GM12878 (cell line): ENCODE measurements around the gene NUMBL. TPM values are rescaled to one million over a fixed set of nuclear protein-coding genes. Genes with fewer than 3 reads are reported as not detected.

Experiments
- ATAC-seq: fragments of 200-7000 bp; cut with Tn5 transposase; 3 replicates; pipeline ENCODE4 v1.9.1; 2020; ENCODE audit warnings: mild to moderate bottlenecking, moderate library complexity
- BruUV-seq: library from RNA; stranded (reverse); fragments of 400-500 nt; replicated peaks from 2 replicates; lab custom pipeline; 2021; lab: Mats Ljungman, UMichigan
- CTCF ChIA-PET: fragments of 300-600 bp; sonication (Branson Sonifier 250); formaldehyde crosslinking; extraction: SDS; loops from one replicate; lab custom pipeline; 2021; ENCODE audit warnings: inconsistent platforms; lab: Yijun Ruan, JAX
- POLR2A ChIA-PET: fragments of 350-600 bp; formaldehyde crosslinking; extraction: SDS; loops from one replicate; lab custom pipeline; 2021; ENCODE audit warnings: inconsistent platforms; lab: Charles Lee
- RAD21 ChIA-PET: fragments of 300-600 bp; sonication (Branson Sonifier 250); formaldehyde crosslinking; loops from one replicate; lab custom pipeline; 2023; ENCODE audit warnings: antibody characterized with exemption; ENCODE audit not compliant: unreplicated experiment; lab: Charles Lee
- SMC1A ChIA-PET: fragments of 300-600 bp; sonication (Branson Sonifier 250); formaldehyde crosslinking; loops from one replicate; lab custom pipeline; 2023; ENCODE audit not compliant: unreplicated experiment, uncharacterized antibody; lab: Charles Lee
- DNase-seq: peaks from one replicate; pipeline ENCODE4 v3.0.0-alpha.2; 2011; ENCODE audit warnings: low read depth, low spot score
- FAIRE-seq: peaks from 3 replicates; lab custom pipeline; 2011; peaks lifted over from hg19 to GRCh38; lab: Jason Lieb, UNC
- H2AFZ ChIP-seq: 2 replicates; pipeline ENCODE4 v1.6.0; 2011; ENCODE audit warnings: low read depth, low read length, control low read depth; ENCODE audit not compliant: control insufficient read depth
- H3K27ac ChIP-seq: 2 replicates; pipeline ENCODE4 v1.5.1; 2011; ENCODE audit warnings: control low read depth; ENCODE audit not compliant: control insufficient read depth, insufficient read depth
- H3K27me3 ChIP-seq, 2 experiments: replicated peaks in 1 of 2; 2 replicates each; pipeline versions ENCODE4 v1.6.0 to v1.6.1; 2011; ENCODE audit warnings: low read length in 1 of 2; ENCODE audit not compliant: control insufficient read depth in 2 of 2, insufficient read depth in 2 of 2
- H3K36me3 ChIP-seq, 2 experiments: 2 replicates each; pipeline ENCODE4 v1.5.1; 2011; ENCODE audit warnings: low read length in 1 of 2; ENCODE audit not compliant: control insufficient read depth in 2 of 2, insufficient read depth in 2 of 2
- H3K4me1 ChIP-seq: 2 replicates; pipeline ENCODE4 v1.6.1; 2011; ENCODE audit warnings: mild to moderate bottlenecking, low read length, moderate library complexity, mixed read lengths; ENCODE audit not compliant: control insufficient read depth, insufficient read depth
- H3K4me2 ChIP-seq: 2 replicates; pipeline ENCODE4 v1.6.0; 2011; ENCODE audit warnings: control low read depth; ENCODE audit not compliant: control insufficient read depth, insufficient read depth
- H3K4me3 ChIP-seq: fragments of 200-600 bp; sonication (generic); 2 replicates; pipeline ENCODE4 v1.5.1; 2016
- H3K79me2 ChIP-seq: 2 replicates; pipeline ENCODE4 v1.6.0; 2011; ENCODE audit warnings: low read length; ENCODE audit not compliant: control insufficient read depth, insufficient read depth
- H3K9ac ChIP-seq: 2 replicates; pipeline ENCODE4 v1.8.0; 2011; ENCODE audit warnings: low read length, control low read depth, mixed read lengths; ENCODE audit not compliant: control insufficient read depth, insufficient read depth
- H3K9me3 ChIP-seq: replicated peaks from 3 replicates; pipeline ENCODE4 v1.5.1; 2011; ENCODE audit warnings: mild to moderate bottlenecking, low read length; ENCODE audit not compliant: control insufficient read depth, insufficient read depth
- H4K20me1 ChIP-seq: 2 replicates; pipeline ENCODE4 v1.6.0; 2011; ENCODE audit not compliant: control insufficient read depth, insufficient read depth
- CHD1 ChIP-seq: IDR thresholded peaks from 2 replicates; pipeline ENCODE4 v1.6.1; 2012; ENCODE audit warnings: low read depth, low read length, improper control_type of control experiment
- CHD4 ChIP-seq: fragments of 200-600 bp; sonication (generic); IDR thresholded peaks from 2 replicates; pipeline ENCODE4 v1.6.1; 2016; ENCODE audit warnings: mild to moderate bottlenecking
- GATAD2B ChIP-seq: fragments of 450-650 bp; conservative IDR thresholded peaks from 2 replicates; pipeline ENCODE4 v1.6.1; 2017; ENCODE audit warnings: low read depth, mild to moderate bottlenecking, moderate library complexity
- HDGF ChIP-seq: fragments of 450-650 bp; IDR thresholded peaks from 2 replicates; pipeline ENCODE4 v1.6.1; 2016; ENCODE audit warnings: antibody characterized with exemption
- IKZF2 ChIP-seq, 2 experiments: fragments of 450-650 bp; IDR thresholded peaks; 2 replicates each; pipeline ENCODE4 v1.6.1; 2017; ENCODE audit warnings: mild to moderate bottlenecking in 2 of 2, moderate library complexity in 2 of 2
- MTA2 ChIP-seq: fragments of 450-650 bp; IDR thresholded peaks from 2 replicates; pipeline ENCODE4 v1.6.1; 2016; ENCODE audit warnings: low read depth, mild to moderate bottlenecking, moderate library complexity
- SMC3 ChIP-seq: IDR thresholded peaks from 2 replicates; pipeline ENCODE4 v1.6.1; 2011; ENCODE audit warnings: low read length, improper control_type of control experiment, borderline replicate concordance
- STAT3 ChIP-seq: IDR thresholded peaks from 2 replicates; pipeline ENCODE4 v1.6.1; 2011; ENCODE audit warnings: low read depth, low read length, improper control_type of control experiment
- TCF12 ChIP-seq: IDR thresholded peaks from 2 replicates; pipeline ENCODE4 v1.6.1; 2011; ENCODE audit warnings: low read depth, mild to moderate bottlenecking, low read length
- ZNF24 ChIP-seq: fragments of 450-650 bp; IDR thresholded peaks from 2 replicates; pipeline ENCODE4 v1.6.1; 2017; ENCODE audit warnings: antibody characterized with exemption, mild to moderate bottlenecking
- ZNF384 ChIP-seq: IDR thresholded peaks from 2 replicates; pipeline ENCODE4 v1.6.1; 2012; ENCODE audit warnings: low read depth, mild to moderate bottlenecking, low read length, improper control_type of control experiment, borderline replicate concordance
- ZNF622 ChIP-seq: fragments of 450-650 bp; IDR thresholded peaks from 2 replicates; pipeline ENCODE4 v1.6.1; 2017; ENCODE audit warnings: mild to moderate bottlenecking, inconsistent platforms
- WGBS: methylation state at CpG from one replicate; pipeline ENCODE4 v1.1.6; 2016; ENCODE audit warnings: low lambda C conversion rate; ENCODE audit not compliant: insufficient replicate concordance, insufficient coverage; ENCODE audit errors: missing lambda C conversion rate; 5-methylcytosine and 5-hydroxymethylcytosine counted together
- in situ Hi-C: fragments of 300-500 bp; cut with MboI; formaldehyde crosslinking; loops from 9 replicates; pipeline ENCODE4 v1.14.3; 2018; ENCODE audit warnings: mixed read lengths
- intact Hi-C: fragments of 100-400 bp; cut with micrococcal nuclease; formaldehyde crosslinking; loops from one replicate; pipeline ENCODE4 v1.14.2; 2022; ENCODE audit not compliant: unreplicated experiment
- polyA plus RNA-seq, 11 experiments: library from polyadenylated mRNA; depleted of rRNA in 4 of 11; unstranded in 6 of 11; stranded (reverse) in 5 of 11; fragments of >200 nt; fragmentation: Nextera tagmentation in 4 of 11; fragmentation: Illumina TruSeq in 1 of 11; extraction: Ambion mirVana in 4 of 11; extraction: Trizol in 1 of 11; gene quantifications; 1 replicate in 1 of 11; 2 replicates in 10 of 11; pipeline versions ENCODE4 v1.2.1 to v1.2.3, GENCODE V29; 2011 to 2016; ENCODE audit warnings: inconsistent platforms in 2 of 11, missing spikeins in 2 of 11, low read depth in 1 of 11
- total RNA-seq, 4 experiments: library from RNA; depleted of rRNA in 3 of 4; stranded (reverse); fragments of >200 nt in 3 of 4; fragmentation: Illumina TruSeq in 1 of 4; extraction: Trizol in 1 of 4; gene quantifications; 2 replicates each; pipeline versions ENCODE4 v1.2.1 to v1.2.3, GENCODE V29; 2013 to 2021
- TF ChIP-seq, protein P1 (sequence below): fragments of 450-650 bp; IDR thresholded peaks from 2 replicates; pipeline ENCODE4 v1.6.1; 2014; ENCODE audit warnings: mild to moderate bottlenecking
- TF ChIP-seq, protein P2 (sequence below): fragments of 450-650 bp; IDR thresholded peaks from 2 replicates; pipeline ENCODE4 v1.6.1; 2017; ENCODE audit warnings: mild to moderate bottlenecking, low read depth, inconsistent platforms; ENCODE audit not compliant: poor library complexity, severe bottlenecking

The NUMBL gene
- total and polyA plus RNA-seq, 10 of the 15 experiments (the other 5 are each of a cell fraction or from before 2014, with no cell fraction given), result 0.16 to 9.4 (median 1.9) TPM

GRCh38 chr19:40721140-40721486 is 30.7 kb upstream of the NUMBL start:
- POLR2A ChIA-PET, result interaction anchor here (1.0 to 5.1 kb wide), 3 partner anchors 28 to 57 kb away, joined by 4 to 37 read pairs (median 32); partner anchors contain the start of genes ACTMAP, RAB4B and SNRPA
- no peak overlapping the region for H3K27ac ChIP-seq
- FAIRE-seq, result no peak
- no peak overlapping the region for H3K9ac ChIP-seq
- H3K27me3 ChIP-seq, result no peaks in the 10 kb centered on the region
- peak overlapping the region; percentile 15; the same call in 1 of the 2 replicates for H3K4me3 ChIP-seq
- no peaks in the 10 kb centered on the region for H4K20me1 ChIP-seq
- no peak overlapping the region for H2AFZ ChIP-seq
- no peaks in the 10 kb centered on the region; a peak in 1 of 4 replicates for H3K36me3 ChIP-seq
- RAD21 ChIA-PET, result interaction anchor here (0.8 to 2.9 kb wide), 2 partner anchors 57 to 58 kb away, joined by 3 to 13 read pairs; partner anchors contain the start of gene RAB4B
- CTCF ChIA-PET, result interaction anchor here (0.8 to 1.3 kb wide), 2 partner anchors 13 to 98 kb away, joined by 3 to 4 read pairs; no protein-coding TSS in a partner anchor
- 75% methylated on average over 6 of the region's 6 CpGs for WGBS
- peaks cover 31% of the 10 kb centered on the region for H3K79me2 ChIP-seq
- no peak overlapping the region for H3K4me2 ChIP-seq
- intact Hi-C loops, result no loop called here
- no peak for DNase-seq
- no peak for TF ChIP-seq CHD1
- no peak for ATAC-seq
- H3K4me1 ChIP-seq, result peaks cover 13% of the 10 kb centered on the region
- in situ Hi-C loops, result no loop called here
- no TSS peak for BruUV-seq
- SMC1A ChIA-PET, result interaction anchor here (0.7 to 2.9 kb wide), 4 partner anchors 27 to 58 kb away, joined by 3 to 16 read pairs (median 8); partner anchors contain the start of gene RAB4B
- no peaks in the 10 kb centered on the region for H3K9me3 ChIP-seq

DNA sequence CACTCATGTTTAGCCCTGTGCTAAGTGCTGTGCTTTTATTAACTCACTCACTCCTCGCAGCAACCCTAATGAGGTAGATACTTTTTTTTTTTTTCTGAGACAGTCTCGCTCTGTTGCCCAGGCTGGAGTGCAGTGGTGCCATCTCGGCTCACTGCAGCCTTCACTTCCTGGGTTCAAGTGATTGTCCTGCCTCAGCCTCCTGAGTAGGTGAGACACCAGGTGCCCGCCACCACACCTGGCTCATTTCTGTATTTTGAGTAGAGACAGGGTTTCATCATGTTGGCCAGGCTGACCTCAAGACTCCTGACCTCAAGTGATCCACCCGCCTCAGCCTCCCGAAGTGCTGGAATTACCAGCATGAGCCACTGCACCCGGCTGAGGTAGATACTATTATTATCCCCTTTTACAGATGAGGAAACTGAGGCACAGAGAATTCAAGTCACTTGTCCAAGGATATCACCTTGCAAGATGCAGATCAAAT is 29.0 kb upstream of the NUMBL start:
- peak; percentile 4 for ATAC-seq
- no peak for FAIRE-seq
- Histone ChIP-seq H3K9me3 (no peaks in the 10 kb centered on the region), H3K79me2 (peaks cover 40% of the 10 kb centered on the region), H3K27me3 (no peaks in the 10 kb centered on the region), H3K4me1 (peaks cover 18% of the 10 kb centered on the region), H4K20me1 (no peaks in the 10 kb centered on the region), H3K4me2 (peak overlapping the region; percentile 97), H3K4me3 (peak overlapping the region; percentile 60), H3K9ac (peak overlapping the region; percentile 91), H3K27ac (peak overlapping the region; percentile 70), H2AFZ (peak overlapping the region; percentile 62; the same call in 1 of the 2 replicates), H3K36me3 (no peaks in the 10 kb centered on the region; a peak in 1 of 4 replicates)
- ChIA-PET POLR2A (interaction anchor here (1.0 to 5.1 kb wide), 4 partner anchors 29 to 59 kb away, joined by 3 to 37 read pairs (median 20); partner anchors contain the start of genes ACTMAP, NUMBL, RAB4B and SNRPA), SMC1A (interaction anchor here (1.2 to 1.5 kb wide), 3 partner anchors 33 to 79 kb away, joined by 4 to 12 read pairs (median 5); partner anchors contain the start of genes EGLN2 and RAB4B), CTCF (interaction anchor here (1.1 to 1.3 kb wide), 5 partner anchors 8 to 87 kb away, joined by 3 to 8 read pairs (median 5); no protein-coding TSS in a partner anchor), RAD21 (interaction anchor here (0.7 to 1.4 kb wide), 5 partner anchors 31 to 59 kb away, joined by 3 to 6 read pairs (median 5); partner anchors contain the start of genes ACTMAP, RAB4B and SNRPA)
- DNase-seq, result peak; percentile 15
- in situ Hi-C loops, result no loop called here
- BruUV-seq, result no TSS peak
- WGBS, result 9% methylated on average over 7 of the region's 7 CpGs
- intact Hi-C loops, result no loop called here
- TF ChIP-seq ZNF622 (no peak), ZNF384 (peak; percentile 63), HDGF (peak; percentile 29; the same call in 1 of the 2 replicates), ZNF24 (no peak), TCF12 (no peak), MTA2 (0 out of 2 replicates have a peak, but pooled peaks have one; percentile 38), IKZF2 (IDR thresholded peaks at IDR 0.05) (0 out of 4 replicates have a peak, but pooled peaks of 1 of the 2 experiments have one; percentile 2), CHD4 (no peak), STAT3 (no peak), GATAD2B (0 out of 2 replicates have a peak, but pooled peaks have one; percentile 32), SMC3 (no peak)
- TF ChIP-seq, protein P1, sequence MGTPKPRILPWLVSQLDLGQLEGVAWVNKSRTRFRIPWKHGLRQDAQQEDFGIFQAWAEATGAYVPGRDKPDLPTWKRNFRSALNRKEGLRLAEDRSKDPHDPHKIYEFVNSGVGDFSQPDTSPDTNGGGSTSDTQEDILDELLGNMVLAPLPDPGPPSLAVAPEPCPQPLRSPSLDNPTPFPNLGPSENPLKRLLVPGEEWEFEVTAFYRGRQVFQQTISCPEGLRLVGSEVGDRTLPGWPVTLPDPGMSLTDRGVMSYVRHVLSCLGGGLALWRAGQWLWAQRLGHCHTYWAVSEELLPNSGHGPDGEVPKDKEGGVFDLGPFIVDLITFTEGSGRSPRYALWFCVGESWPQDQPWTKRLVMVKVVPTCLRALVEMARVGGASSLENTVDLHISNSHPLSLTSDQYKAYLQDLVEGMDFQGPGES, result no peak
- TF ChIP-seq, protein P2, sequence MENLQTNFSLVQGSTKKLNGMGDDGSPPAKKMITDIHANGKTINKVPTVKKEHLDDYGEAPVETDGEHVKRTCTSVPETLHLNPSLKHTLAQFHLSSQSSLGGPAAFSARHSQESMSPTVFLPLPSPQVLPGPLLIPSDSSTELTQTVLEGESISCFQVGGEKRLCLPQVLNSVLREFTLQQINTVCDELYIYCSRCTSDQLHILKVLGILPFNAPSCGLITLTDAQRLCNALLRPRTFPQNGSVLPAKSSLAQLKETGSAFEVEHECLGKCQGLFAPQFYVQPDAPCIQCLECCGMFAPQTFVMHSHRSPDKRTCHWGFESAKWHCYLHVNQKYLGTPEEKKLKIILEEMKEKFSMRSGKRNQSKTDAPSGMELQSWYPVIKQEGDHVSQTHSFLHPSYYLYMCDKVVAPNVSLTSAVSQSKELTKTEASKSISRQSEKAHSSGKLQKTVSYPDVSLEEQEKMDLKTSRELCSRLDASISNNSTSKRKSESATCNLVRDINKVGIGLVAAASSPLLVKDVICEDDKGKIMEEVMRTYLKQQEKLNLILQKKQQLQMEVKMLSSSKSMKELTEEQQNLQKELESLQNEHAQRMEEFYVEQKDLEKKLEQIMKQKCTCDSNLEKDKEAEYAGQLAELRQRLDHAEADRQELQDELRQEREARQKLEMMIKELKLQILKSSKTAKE, result no peak
